ENCODE measurements around the gene BANF2. TPM values are rescaled to one million over a fixed set of nuclear protein-coding genes. Genes with fewer than 3 reads are reported as not detected.
"Not testable (repeated sequence)": the region's sequence is repeated elsewhere in the genome, so short reads cannot be mapped to it uniquely, and the experiment has no call there.

The BANF2 gene
- total RNA-seq, 1 experiment from 2014 or later, result not detected

- in situ Hi-C loops (cut with HindIII; ENCODE audit: low sequenced_read_pairs), result no loop called here
These were observed 5.0 kb downstream of the BANF2 start for GRCh38 chr20:17704589-17705317.

DNA sequence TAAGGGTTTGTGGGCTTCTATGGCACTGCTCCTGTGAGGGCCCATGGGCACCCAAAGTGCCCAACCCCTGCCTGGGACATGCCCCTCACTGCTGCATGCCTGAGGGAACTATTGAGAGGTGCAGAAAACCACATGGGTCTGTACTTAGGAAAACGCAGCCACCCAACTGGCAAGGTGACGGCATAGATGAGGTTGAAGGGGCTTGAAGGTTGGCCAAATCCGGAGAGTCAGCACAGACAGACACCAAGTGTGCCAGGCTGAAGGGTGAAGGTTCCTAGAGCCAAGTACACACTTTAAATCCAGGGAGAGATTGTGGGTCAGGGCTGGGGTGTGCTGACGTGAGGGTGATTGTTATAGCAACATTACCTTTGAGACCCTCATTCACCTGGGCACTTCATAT lies 6.2 kb downstream of the BANF2 start:
- DNase-seq (ENCODE audit: low spot score), result no peak
- in situ Hi-C loops (cut with HindIII; ENCODE audit: low sequenced_read_pairs), result no loop called here

More at GRCh38 chr20:17704589-17705317, 5.0 kb downstream of the BANF2 start:
- DNase-seq (ENCODE audit: low spot score), result no peak

GRCh38 chr20:17706632-17707031 lies 6.9 kb downstream of the BANF2 start:
- in situ Hi-C loops (cut with HindIII; ENCODE audit: low sequenced_read_pairs), result no loop called here
- no peak for DNase-seq (ENCODE audit: low spot score)

- DNase-seq (ENCODE audit: low spot score); in situ Hi-C loops (cut with HindIII; ENCODE audit: low sequenced_read_pairs): not testable (repeated sequence)
These were observed 8.2 kb downstream of the BANF2 start for GRCh38 chr20:17707951-17708350.

GRCh38 chr20:17708675-17709360 lies 9.1 kb downstream of the BANF2 start:
- in situ Hi-C loops (cut with HindIII; ENCODE audit: low sequenced_read_pairs), result no loop called here

GRCh38 chr20:17709361-17710293 lies 9.9 kb downstream of the BANF2 start:
- DNase-seq (ENCODE audit: low spot score), result no peak
- in situ Hi-C loops (cut with HindIII; ENCODE audit: low sequenced_read_pairs), result no loop called here

More at GRCh38 chr20:17708675-17709360, 9.1 kb downstream of the BANF2 start:
- no peak for DNase-seq (ENCODE audit: low spot score)

GRCh38 chr20:17710379-17711266 lies 10.9 kb downstream of the BANF2 start:
- in situ Hi-C loops (cut with HindIII; ENCODE audit: low sequenced_read_pairs), result no loop called here
- DNase-seq (ENCODE audit: low spot score), result no peak

GRCh38 chr20:17711267-17711627 lies 11.5 kb downstream of the BANF2 start:
- no peak for DNase-seq (ENCODE audit: low spot score)
- in situ Hi-C loops (cut with HindIII; ENCODE audit: low sequenced_read_pairs), result no loop called here

- DNase-seq (ENCODE audit: low spot score), result no peak
- in situ Hi-C loops (cut with HindIII; ENCODE audit: low sequenced_read_pairs), result no loop called here
These were observed 12.4 kb downstream of the BANF2 start for GRCh38 chr20:17712201-17712600.

DNA sequence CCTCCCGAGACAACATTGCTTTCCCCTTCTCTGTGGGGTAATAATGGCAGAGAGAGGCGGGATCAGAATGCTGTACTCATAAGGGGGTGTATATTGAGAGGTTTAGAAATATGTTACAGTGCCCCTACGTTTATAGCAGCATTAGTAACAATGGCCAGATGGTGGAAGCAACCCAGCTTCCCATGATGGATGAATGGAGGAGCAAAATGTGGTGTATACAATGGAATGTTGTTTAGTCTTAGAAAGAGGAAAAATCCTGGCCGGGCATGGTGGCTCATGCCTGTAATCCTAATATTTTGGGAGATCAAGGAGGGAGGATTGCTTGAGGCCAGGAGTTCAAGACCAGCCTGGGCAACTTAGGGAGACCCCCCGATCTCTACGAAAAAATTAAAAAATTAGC lies 12.9 kb downstream of the BANF2 start:
- in situ Hi-C loops (cut with HindIII; ENCODE audit: low sequenced_read_pairs), result no loop called here
- DNase-seq (ENCODE audit: low spot score), result no peak

- in situ Hi-C loops (cut with HindIII; ENCODE audit: low sequenced_read_pairs), result no loop called here
- peak; percentile 14 for DNase-seq (ENCODE audit: low spot score)
These were observed 14.8 kb downstream of the BANF2 start for GRCh38 chr20:17714597-17714996.

- no peak for DNase-seq (ENCODE audit: low spot score)
- in situ Hi-C loops (cut with HindIII; ENCODE audit: low sequenced_read_pairs), result no loop called here
These were observed 15.3 kb downstream of the BANF2 start for GRCh38 chr20:17715075-17715474.

DNA sequence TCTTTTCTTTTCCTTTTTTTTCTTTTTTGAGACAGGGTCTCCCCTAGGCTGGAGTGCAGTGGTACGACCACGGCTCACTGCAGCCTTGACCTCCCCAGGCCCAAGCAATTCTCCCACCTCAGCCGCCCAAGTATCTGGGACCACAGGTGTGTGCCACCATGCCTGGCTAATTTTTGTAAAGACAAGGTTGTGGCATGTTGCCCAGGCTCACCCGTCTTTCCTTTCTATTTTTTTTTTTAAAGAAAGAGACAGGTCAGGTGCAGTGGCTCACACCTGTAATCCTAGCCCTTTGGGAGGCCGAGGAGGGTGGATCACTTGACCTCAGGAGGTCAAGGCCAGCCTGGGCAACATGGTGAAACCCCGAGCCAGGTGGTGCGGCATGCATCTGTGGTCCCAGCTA lies 16.6 kb downstream of the BANF2 start:
- DNase-seq (ENCODE audit: low spot score), result no peak
- in situ Hi-C loops (cut with HindIII; ENCODE audit: low sequenced_read_pairs), result no loop called here

DNA sequence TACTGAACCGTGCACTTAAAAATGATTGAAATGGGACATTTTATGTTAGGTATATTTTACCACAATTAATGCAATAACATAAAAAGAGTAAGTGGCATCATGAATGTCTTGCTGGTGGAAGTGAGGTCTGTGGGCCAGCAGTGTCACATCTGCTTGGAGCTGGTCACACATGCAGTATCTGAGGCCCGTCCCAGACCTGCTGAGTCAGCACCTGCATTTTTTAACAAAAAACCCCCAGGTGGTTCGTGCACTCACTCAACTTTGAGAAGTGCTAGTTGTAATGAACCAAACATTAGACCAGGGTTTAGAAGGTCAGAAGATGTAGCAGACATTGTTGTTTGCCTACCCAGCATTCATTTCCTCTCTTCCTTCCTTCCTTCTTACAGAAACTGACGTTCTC lies 21.0 kb downstream of the BANF2 start:
- in situ Hi-C loops (cut with HindIII; ENCODE audit: low sequenced_read_pairs), result no loop called here
- no peak for DNase-seq (ENCODE audit: low spot score)

DNA sequence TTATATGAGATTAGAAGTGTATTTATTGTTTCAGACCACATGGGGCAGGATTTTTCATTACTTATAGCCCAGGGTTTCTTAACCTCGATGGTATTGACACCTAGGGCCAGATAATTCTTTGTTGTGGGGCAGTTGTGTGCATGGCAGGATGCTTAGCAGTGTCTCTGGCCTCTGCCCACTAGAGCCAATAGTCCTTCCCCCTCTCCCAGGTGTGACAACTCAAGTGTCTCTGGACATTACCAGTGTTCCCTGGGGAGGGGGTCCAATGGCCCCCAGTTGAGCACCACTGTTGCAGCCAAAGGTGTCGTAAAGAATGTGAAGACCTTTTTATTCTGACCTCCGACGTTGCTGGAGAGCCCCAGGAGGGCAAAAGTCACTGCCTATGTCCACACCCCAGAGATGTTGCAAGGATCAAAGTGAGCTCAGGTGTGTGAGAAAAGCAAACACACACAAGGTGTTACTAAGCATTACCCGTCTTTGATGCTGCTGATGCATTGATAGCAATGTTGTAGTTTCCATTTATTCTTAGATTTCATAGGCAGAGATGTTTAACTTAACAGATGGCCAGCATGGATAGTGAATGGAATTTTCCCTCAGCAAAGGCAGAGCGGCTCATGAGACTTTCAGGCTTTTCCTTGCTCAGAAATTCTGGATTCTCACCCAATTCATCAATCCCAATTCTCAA lies 22.2 kb downstream of the BANF2 start:
- in situ Hi-C loops (cut with HindIII; ENCODE audit: low sequenced_read_pairs), result no loop called here
- no peak for DNase-seq (ENCODE audit: low spot score)

DNA sequence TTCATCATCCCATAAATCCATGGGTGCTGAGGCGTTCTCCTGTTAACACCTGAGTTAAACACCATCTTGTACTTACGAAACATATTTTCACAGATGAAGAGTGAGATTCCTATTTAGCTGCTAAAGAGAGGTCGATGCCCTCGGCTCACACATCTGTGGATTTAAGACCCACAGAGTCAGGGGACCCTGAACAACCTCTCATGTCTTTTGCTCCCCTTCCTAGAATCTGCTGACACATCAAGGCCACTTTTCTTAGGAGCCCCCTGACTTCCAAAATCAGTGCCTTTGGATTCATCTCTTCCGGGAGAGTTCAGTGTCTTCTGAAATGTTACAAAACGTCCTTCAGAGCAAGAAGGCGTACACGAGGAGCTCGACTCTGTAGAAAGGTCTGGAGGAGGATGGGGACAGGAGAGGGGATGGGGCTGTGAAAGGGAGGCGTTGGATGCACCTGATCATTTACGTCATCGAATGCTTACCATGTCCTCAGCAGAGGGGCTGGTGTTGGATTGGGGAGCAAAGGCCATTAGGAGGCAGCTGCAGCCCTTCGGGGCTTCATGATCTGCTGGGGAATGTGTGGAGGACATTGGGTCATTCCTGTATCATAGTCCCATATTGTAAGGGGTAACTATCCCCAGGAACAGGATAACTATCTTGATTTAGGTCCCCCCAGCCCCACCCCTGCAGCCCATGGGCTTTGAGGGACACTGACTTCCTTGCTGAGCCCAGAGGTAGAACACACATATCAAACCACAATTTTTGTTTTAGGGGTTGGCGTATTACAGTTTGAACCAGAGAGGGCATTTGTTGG lies 22.9 kb downstream of the BANF2 start:
- DNase-seq (ENCODE audit: low spot score), result no peak
- in situ Hi-C loops (cut with HindIII; ENCODE audit: low sequenced_read_pairs), result no loop called here

- in situ Hi-C loops (cut with HindIII; ENCODE audit: low sequenced_read_pairs), result no loop called here
- DNase-seq (ENCODE audit: low spot score), result no peak
These were observed 23.5 kb downstream of the BANF2 start for GRCh38 chr20:17723301-17723691.

All from G401 (cell line).